Measurements from ENCODE around the gene SH2D3C. TPM values are rescaled to one million over a fixed set of nuclear protein-coding genes. Genes with fewer than 3 reads are reported as not detected.

Gene SH2D3C
- polyA plus RNA-seq, 2 of the 4 experiments (the other 2 are of a cell fraction): 0.06 TPM

- TF ChIP-seq ATOH8 (CRISPR knock-in tag; IDR thresholded peaks at IDR 0.05; ENCODE audit: low read depth) (no peak), KDM1A (IDR thresholded peaks at IDR 0.05; ENCODE audit: low read depth) (no peak), HES2 (IDR thresholded peaks at IDR 0.05) (no peak), ZFP36 (IDR thresholded peaks at IDR 0.05; ENCODE audit: borderline replicate concordance, partially characterized antibody) (no peak), SREBF2 (IDR thresholded peaks at IDR 0.05) (no peak)
- Histone ChIP-seq H3K4me2 (no peak overlapping the region; the same call in 2 of the 3 replicates), H3K4me1 (0 out of 3 replicates have a peak, but pooled peaks cover 3% of the 10 kb centered on the region), H3K27ac (peak overlapping the region in 1 of 2 experiments; percentile 94; a peak in 4 of 6 replicates), H3K4me3 (no peak overlapping the region), H3K9me3 (no peaks in the 10 kb centered on the region)
- WGBS (ENCODE audit: missing lambda C conversion rate): 94% methylated on average over 5 of the region's 5 CpGs
- FAIRE-seq: no peak
- ChIA-PET CTCF (interaction anchor here (1.1 to 1.9 kb wide), 2 partner anchors 16 to 37 kb away, joined by 4 to 8 read pairs; partner anchors contain the start of gene TOR2A), POLR2A (no interaction called here)
- no peak for ATAC-seq
- no peak for DNase-seq (ENCODE audit: low read depth in 1 of 2, low spot score in 1 of 2)
Observed at GRCh38 chr9:127698386-127698785, 80.1 kb downstream of the SH2D3C start.

- Histone ChIP-seq H3K9me3 (no peaks in the 10 kb centered on the region), H3K27ac (no peak overlapping the region), H3K4me2 (no peak overlapping the region), H3K4me3 (no peak overlapping the region), H3K4me1 (0 out of 3 replicates have a peak, but pooled peaks cover 3% of the 10 kb centered on the region)
- CTCF ChIA-PET: interaction anchor here (0.8 to 1.1 kb wide), 3 partner anchors 12 to 224 kb away, joined by 3 to 4 read pairs (median 3); no protein-coding TSS in a partner anchor
- no peak for FAIRE-seq
- POLR2A ChIA-PET: no interaction called here
- WGBS (ENCODE audit: missing lambda C conversion rate): 92% methylated on average over 5 of the region's 5 CpGs
- TF ChIP-seq HES2 (IDR thresholded peaks at IDR 0.05) (no peak), RARB (CRISPR knock-in tag; IDR thresholded peaks at IDR 0.05) (no peak), MAFK (IDR thresholded peaks at IDR 0.05; ENCODE audit: partially characterized antibody) (no peak), POLR2AphosphoS2 (conservative IDR thresholded peaks at IDR 0.05; ENCODE audit: low read length) (no peak), HOXA7 (CRISPR knock-in tag; IDR thresholded peaks at IDR 0.05) (no peak), MYC (IDR thresholded peaks at IDR 0.05; ENCODE audit: borderline replicate concordance, low read length) (no peak), JUN (IDR thresholded peaks at IDR 0.05) (no peak), ZNF302 (CRISPR knock-in tag; IDR thresholded peaks at IDR 0.05) (no peak), NFE2L2 (conservative IDR thresholded peaks at IDR 0.05; ENCODE audit: low read length) (no peak), REST (IDR thresholded peaks at IDR 0.05) (no peak), RAD21 (conservative IDR thresholded peaks at IDR 0.05 in 1 of 2, IDR thresholded peaks at IDR 0.05 in 1 of 2) (no peak), ZSCAN20 (CRISPR knock-in tag; IDR thresholded peaks at IDR 0.05) (no peak), CHD2 (IDR thresholded peaks at IDR 0.05; ENCODE audit: low read length, partially characterized antibody) (no peak)
- DNase-seq (ENCODE audit: low read depth in 1 of 2, low spot score in 1 of 2): no peak
- ATAC-seq: no peak
Observed at GRCh38 chr9:127697575-127697974, 80.9 kb downstream of the SH2D3C start.

Measured in A549 (cell line).